ENCODE data around the gene ABCC4.

The ABCC4 gene

GRCh38 chr13:94984958-94985357 is 316.3 kb downstream of the ABCC4 start:
- H3K4me3 ChIP-seq: no peak overlapping the region
- H3K36me3 ChIP-seq (replicated peaks): no peaks in the 10 kb centered on the region
- DNase-seq (ENCODE audit: low spot score in 2 of 2): no peak
- H3K27me3 ChIP-seq (ENCODE audit: low read depth): no peaks in the 10 kb centered on the region
- peaks cover 23% of the 10 kb centered on the region for H3K4me1 ChIP-seq
- H3K9me3 ChIP-seq: no peaks in the 10 kb centered on the region
- in situ Hi-C loops (cut with MboI; ENCODE audit: low sequenced_read_pairs): no loop called here

GRCh38 chr13:94978516-94978915 is 322.7 kb downstream of the ABCC4 start:
- in situ Hi-C loops (cut with MboI; ENCODE audit: low sequenced_read_pairs): no loop called here
- H3K4me1 ChIP-seq: peaks cover 2% of the 10 kb centered on the region
- H3K27me3 ChIP-seq (ENCODE audit: low read depth): no peaks in the 10 kb centered on the region
- no peaks in the 10 kb centered on the region for H3K9me3 ChIP-seq
- no peaks in the 10 kb centered on the region for H3K36me3 ChIP-seq (replicated peaks)
- DNase-seq (ENCODE audit: low spot score in 2 of 2): no peak
- H3K4me3 ChIP-seq: no peak overlapping the region

GRCh38 chr13:94974015-94974951 is 327.0 kb downstream of the ABCC4 start:
- in situ Hi-C loops (cut with MboI; ENCODE audit: low sequenced_read_pairs): no loop called here
- Histone ChIP-seq H3K4me1 (peaks cover 5% of the 10 kb centered on the region), H3K4me3 (no peak overlapping the region), H3K36me3 (replicated peaks) (no peaks in the 10 kb centered on the region), H3K9me3 (no peaks in the 10 kb centered on the region), H3K27me3 (ENCODE audit: low read depth) (no peaks in the 10 kb centered on the region)
- DNase-seq (ENCODE audit: low spot score in 2 of 2): no peak

- DNase-seq (ENCODE audit: low spot score in 2 of 2): no peak
- peaks cover 18% of the 10 kb centered on the region for H3K4me1 ChIP-seq
- no peaks in the 10 kb centered on the region for H3K36me3 ChIP-seq (replicated peaks)
- H3K27me3 ChIP-seq (ENCODE audit: low read depth): no peaks in the 10 kb centered on the region
- in situ Hi-C loops (cut with MboI; ENCODE audit: low sequenced_read_pairs): no loop called here
- H3K9me3 ChIP-seq: no peaks in the 10 kb centered on the region
- no peak overlapping the region for H3K4me3 ChIP-seq
Observed at GRCh38 chr13:94972262-94972661, 329.0 kb downstream of the ABCC4 start.
